ENCODE measurements around the gene LILRA6. TPM values are rescaled to one million over a fixed set of nuclear protein-coding genes. Genes with fewer than 3 reads are reported as not detected.
"Not testable (repeated sequence)": the region's sequence is repeated elsewhere in the genome, so short reads cannot be mapped to it uniquely, and the experiment has no call there.

The LILRA6 gene
- total RNA-seq, 6 donors from 2014 or later: 4.0 to 38.3 (median 15.2) TPM

GRCh38 chr19:54275951-54276350 is 33.4 kb upstream of the LILRA6 start:
- DNase-seq (no peak), ATAC-seq (ENCODE audit: low FRiP score in 2 of 2) (no peak)
- Histone ChIP-seq H3K36me3 (no peaks in the 10 kb centered on the region), H3K27ac (no peak overlapping the region), H3K4me3 (no peak overlapping the region), H3K9me3 (no peaks in the 10 kb centered on the region), H3K27me3 (no peaks in the 10 kb centered on the region), H3K4me1 (no peaks in the 10 kb centered on the region)
- TF ChIP-seq CTCF (IDR thresholded peaks at IDR 0.05): no peak
- TF ChIP-seq EP300 (IDR thresholded peaks at IDR 0.05): no peak
- no peak for TF ChIP-seq POLR2AphosphoS5 (IDR thresholded peaks at IDR 0.05)
- TF ChIP-seq POLR2A (IDR thresholded peaks at IDR 0.05): no peak
- 46 to 75% methylated on average over 5 to 6 of the region's 9 CpGs for WGBS, 2 donors

- not testable (repeated sequence) for DNase-seq; H3K4me1 ChIP-seq; H3K27ac ChIP-seq; ATAC-seq (ENCODE audit: low FRiP score in 2 of 2); H3K36me3 ChIP-seq; H3K4me3 ChIP-seq; H3K9me3 ChIP-seq; H3K27me3 ChIP-seq
- WGBS, 2 donors: 40 to 61% methylated on average over 5 to 7 of the region's 9 CpGs
These were observed 31.9 kb upstream of the LILRA6 start for GRCh38 chr19:54274516-54274915.

GRCh38 chr19:54273821-54274220 is 31.2 kb upstream of the LILRA6 start:
- no peak for TF ChIP-seq POLR2A (IDR thresholded peaks at IDR 0.05)
- no peak for TF ChIP-seq POLR2AphosphoS5 (IDR thresholded peaks at IDR 0.05)
- TF ChIP-seq EP300 (IDR thresholded peaks at IDR 0.05): no peak
- TF ChIP-seq CTCF (IDR thresholded peaks at IDR 0.05): no peak
- Histone ChIP-seq H3K4me3 (no peak overlapping the region), H3K27me3 (no peaks in the 10 kb centered on the region), H3K27ac (no peak overlapping the region), H3K36me3 (no peaks in the 10 kb centered on the region), H3K9me3 (no peaks in the 10 kb centered on the region), H3K4me1 (no peaks in the 10 kb centered on the region)
- no peak for DNase-seq
- 59 to 62% methylated on average over 3 of the region's 3 CpGs for WGBS, 2 donors
- no peak for ATAC-seq (ENCODE audit: low FRiP score in 2 of 2)

DNA sequence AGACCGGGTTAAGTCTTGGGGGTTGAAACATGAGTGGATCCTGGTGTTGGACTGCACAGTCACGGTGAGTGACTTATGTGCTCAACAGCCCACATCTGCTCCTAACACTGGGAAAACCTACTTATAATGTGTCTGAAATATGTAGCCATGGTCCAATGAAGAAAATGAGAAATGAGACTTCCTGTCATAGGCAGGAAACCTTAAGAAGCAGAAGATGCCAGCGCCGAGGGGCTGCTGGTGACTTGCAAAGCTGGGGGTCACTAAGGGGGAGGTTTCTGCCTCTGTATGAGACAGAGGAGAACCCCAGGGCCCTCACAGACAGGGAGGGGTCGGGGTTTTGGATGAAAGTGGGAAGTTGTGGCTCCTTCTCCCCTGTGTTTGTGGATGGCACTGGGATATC is 29.6 kb upstream of the LILRA6 start:
- H3K36me3 ChIP-seq: not testable (repeated sequence)
- WGBS, 2 donors: 57 to 68% methylated on average over 5 of the region's 5 CpGs

GRCh38 chr19:54271587-54271986 is 29.0 kb upstream of the LILRA6 start:
- not testable (repeated sequence) for H3K4me3 ChIP-seq, H3K9me3 ChIP-seq, H3K27me3 ChIP-seq, DNase-seq, H3K4me1 ChIP-seq, H3K36me3 ChIP-seq
- H3K27ac ChIP-seq: peak overlapping the region in 3 of 4 donors; percentile 48 to 56 (median 56)
- WGBS, 2 donors: 59 to 62% methylated on average over 4 of the region's 4 CpGs
- peak; percentile 19 to 74 for ATAC-seq (ENCODE audit: low FRiP score in 2 of 2)

More for the DNA sequence above, 29.6 kb upstream of the LILRA6 start:
- H3K27ac ChIP-seq: peak overlapping the region in 3 of 4 donors; percentile 21 to 56 (median 49)
- ATAC-seq (ENCODE audit: low FRiP score in 2 of 2): peak; percentile 36 to 53
- H3K9me3 ChIP-seq, H3K27me3 ChIP-seq, DNase-seq, H3K4me1 ChIP-seq, H3K4me3 ChIP-seq: not testable (repeated sequence)

DNA sequence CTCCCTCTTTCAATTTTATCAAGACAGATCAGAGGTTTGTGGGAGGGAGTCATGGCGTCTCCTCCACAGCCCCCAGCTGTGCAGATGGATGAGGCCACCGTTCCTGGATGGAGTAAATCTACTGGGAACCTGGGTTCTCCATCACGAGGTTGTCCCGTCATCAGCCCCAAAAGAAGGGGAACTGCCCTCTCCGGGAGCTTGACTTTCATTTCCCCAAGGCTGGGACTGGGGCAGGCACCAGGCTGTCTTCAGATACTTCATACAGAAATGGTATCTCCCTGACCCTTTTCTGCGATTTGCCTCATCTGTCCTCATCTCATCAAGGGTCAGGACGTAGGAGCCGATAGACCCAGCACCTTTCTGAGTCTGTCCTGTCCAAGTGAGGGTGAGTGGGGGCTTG is 28.5 kb upstream of the LILRA6 start:
- Histone ChIP-seq H3K27ac (peak overlapping the region in 2 of 4 donors; percentile 48 to 56), H3K4me1 (no peaks in the 10 kb centered on the region), H3K36me3 (no peaks in the 10 kb centered on the region), H3K27me3 (no peaks in the 10 kb centered on the region), H3K9me3 (no peaks in the 10 kb centered on the region), H3K4me3 (no peak overlapping the region)
- DNase-seq (peak in 1 of 2 donors; percentile 69), ATAC-seq (ENCODE audit: low FRiP score in 2 of 2) (peak; percentile 51 to 88)
- 68 to 73% methylated on average over 5 to 8 of the region's 8 CpGs for WGBS, 2 donors
- peak in 1 of 2 donors; percentile 39 for TF ChIP-seq POLR2AphosphoS5 (IDR thresholded peaks at IDR 0.05)
- no peak for TF ChIP-seq EP300 (IDR thresholded peaks at IDR 0.05)
- no peak for TF ChIP-seq CTCF (IDR thresholded peaks at IDR 0.05)
- peak in 1 of 4 donors; percentile 54 for TF ChIP-seq POLR2A (IDR thresholded peaks at IDR 0.05)
